Measurements from ENCODE around the gene SYCP2. TPM values are rescaled to one million over a fixed set of nuclear protein-coding genes. Genes with fewer than 3 reads are reported as not detected.

SYCP2 gene
- total and polyA plus RNA-seq, 7 donors, result 0.50 to 7.8 (median 1.6) TPM

- H3K36me3 ChIP-seq, result no peaks in the 10 kb centered on the region
- H3K27me3 ChIP-seq, result no peaks in the 10 kb centered on the region
- TF ChIP-seq POLR2AphosphoS5 (IDR thresholded peaks at IDR 0.05), result no peak
- no peak for TF ChIP-seq POLR2A (IDR thresholded peaks at IDR 0.05)
- TF ChIP-seq CTCF (IDR thresholded peaks at IDR 0.05), result no peak
- TF ChIP-seq EP300 (IDR thresholded peaks at IDR 0.05), result no peak
- H3K9me3 ChIP-seq, result no peaks in the 10 kb centered on the region
- peaks cover 0 to 14% (median 8%) of the 10 kb centered on the region in 4 donors for H3K4me1 ChIP-seq
- intact Hi-C loops (cut with DNase I), result no loop called here
- H3K4me3 ChIP-seq, result no peak overlapping the region
- H3K27ac ChIP-seq, result no peak overlapping the region
- peak; percentile 37 for DNase-seq
- WGBS, 2 donors, result 49 to 73% methylated on average over 16 of the region's 16 CpGs
Measured at GRCh38 chr20:59827138-59828056, 106.0 kb downstream of the SYCP2 start.

- Histone ChIP-seq H3K9me3 (no peaks in the 10 kb centered on the region), H3K27ac (no peak overlapping the region), H3K4me3 (no peak overlapping the region), H3K27me3 (no peaks in the 10 kb centered on the region), H3K4me1 (peaks cover 0 to 14% (median 8%) of the 10 kb centered on the region in 4 donors), H3K36me3 (no peaks in the 10 kb centered on the region)
- intact Hi-C loops (cut with DNase I), result no loop called here
- TF ChIP-seq CTCF (IDR thresholded peaks at IDR 0.05), result no peak
- peak in 1 of 2 donors; percentile 58 for TF ChIP-seq POLR2A (IDR thresholded peaks at IDR 0.05)
- TF ChIP-seq POLR2AphosphoS5 (IDR thresholded peaks at IDR 0.05), result no peak
- TF ChIP-seq EP300 (IDR thresholded peaks at IDR 0.05), result no peak
- 31 to 71% methylated on average over 11 of the region's 11 CpGs for WGBS, 2 donors
- no peak for DNase-seq
Measured at GRCh38 chr20:59825944-59826759, 107.3 kb downstream of the SYCP2 start.

DNA sequence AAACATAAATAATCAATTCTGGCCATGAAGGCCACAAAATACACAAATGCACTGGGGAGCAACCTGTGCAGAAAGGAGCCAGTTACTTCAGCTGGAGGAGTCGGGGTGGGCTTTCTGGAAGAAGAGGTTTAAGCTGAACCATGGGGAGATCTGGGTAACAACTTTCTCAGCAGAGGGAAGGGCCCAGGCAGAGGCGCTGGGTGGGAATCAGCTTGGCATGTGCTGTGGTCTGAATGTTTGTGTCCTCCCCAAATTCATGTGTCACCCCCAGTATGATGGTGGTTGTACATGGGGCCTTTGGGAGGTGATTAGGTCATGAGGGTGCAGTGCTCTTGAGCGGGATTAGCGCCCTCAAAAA lies 107.9 kb downstream of the SYCP2 start:
- WGBS, 2 donors, result 96 to 98% methylated on average over 4 of the region's 4 CpGs
- TF ChIP-seq POLR2AphosphoS5 (IDR thresholded peaks at IDR 0.05), result no peak
- no peak for TF ChIP-seq CTCF (IDR thresholded peaks at IDR 0.05)
- TF ChIP-seq EP300 (IDR thresholded peaks at IDR 0.05), result no peak
- no peak for TF ChIP-seq POLR2A (IDR thresholded peaks at IDR 0.05)
- Histone ChIP-seq H3K9me3 (no peaks in the 10 kb centered on the region), H3K27ac (no peak overlapping the region), H3K27me3 (no peaks in the 10 kb centered on the region), H3K36me3 (no peaks in the 10 kb centered on the region), H3K4me1 (peaks cover 0 to 19% (median 8%) of the 10 kb centered on the region in 4 donors), H3K4me3 (no peak overlapping the region)
- intact Hi-C loops (cut with DNase I), result no loop called here
- DNase-seq, result no peak

DNA sequence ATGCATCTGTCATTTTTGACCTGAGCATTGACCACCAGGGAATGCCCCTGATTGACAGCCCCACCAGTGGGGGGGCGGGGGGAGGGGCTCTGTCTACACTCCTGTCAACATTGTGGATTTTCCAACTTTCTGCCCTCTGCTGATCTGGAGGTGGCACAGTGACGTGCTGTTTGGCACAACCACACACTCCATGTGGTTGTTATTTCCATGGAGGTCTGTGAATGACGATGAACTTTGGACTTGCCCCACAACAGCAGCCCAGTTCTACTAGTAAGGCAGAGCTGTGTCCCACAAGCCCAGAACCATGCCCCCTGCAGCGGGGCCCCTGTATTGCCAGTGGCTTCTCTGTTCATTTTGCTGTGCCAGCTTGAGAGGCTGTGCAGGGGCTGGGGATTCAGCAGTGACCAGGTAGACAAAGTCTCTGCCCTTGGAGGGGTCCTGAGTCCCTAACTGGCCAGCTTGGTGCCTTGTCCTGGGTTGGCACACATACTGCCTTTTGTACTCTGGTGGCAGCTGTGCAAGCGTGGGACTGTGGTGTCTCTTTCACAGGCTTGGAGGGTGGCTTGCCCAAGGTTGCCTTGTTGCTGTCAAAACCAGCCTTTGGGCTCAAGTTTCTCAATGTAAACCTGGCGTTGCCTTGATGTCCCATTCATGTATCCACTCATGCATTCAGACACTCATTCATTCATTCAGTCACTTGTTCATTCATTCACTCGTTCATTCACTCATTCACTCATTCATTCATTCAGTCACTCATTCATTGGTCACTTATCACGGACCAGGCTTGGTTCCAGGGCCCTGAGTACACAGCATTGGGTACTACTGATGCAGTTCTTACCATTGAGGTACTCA lies 108.5 kb downstream of the SYCP2 start:
- Histone ChIP-seq H3K9me3 (no peaks in the 10 kb centered on the region), H3K27ac (no peak overlapping the region), H3K4me3 (no peak overlapping the region), H3K36me3 (no peaks in the 10 kb centered on the region), H3K27me3 (no peaks in the 10 kb centered on the region), H3K4me1 (peaks cover 0 to 23% (median 8%) of the 10 kb centered on the region in 4 donors)
- DNase-seq, result no peak
- intact Hi-C loops (cut with DNase I), result no loop called here
- WGBS, 2 donors, result 54 to 77% methylated on average over 8 of the region's 8 CpGs
- no peak for TF ChIP-seq POLR2AphosphoS5 (IDR thresholded peaks at IDR 0.05)
- no peak for TF ChIP-seq EP300 (IDR thresholded peaks at IDR 0.05)

Data from sigmoid colon (tissue), 7 donors.